Measurements from ENCODE around the gene PDE5A.

- TF ChIP-seq, protein P1, sequence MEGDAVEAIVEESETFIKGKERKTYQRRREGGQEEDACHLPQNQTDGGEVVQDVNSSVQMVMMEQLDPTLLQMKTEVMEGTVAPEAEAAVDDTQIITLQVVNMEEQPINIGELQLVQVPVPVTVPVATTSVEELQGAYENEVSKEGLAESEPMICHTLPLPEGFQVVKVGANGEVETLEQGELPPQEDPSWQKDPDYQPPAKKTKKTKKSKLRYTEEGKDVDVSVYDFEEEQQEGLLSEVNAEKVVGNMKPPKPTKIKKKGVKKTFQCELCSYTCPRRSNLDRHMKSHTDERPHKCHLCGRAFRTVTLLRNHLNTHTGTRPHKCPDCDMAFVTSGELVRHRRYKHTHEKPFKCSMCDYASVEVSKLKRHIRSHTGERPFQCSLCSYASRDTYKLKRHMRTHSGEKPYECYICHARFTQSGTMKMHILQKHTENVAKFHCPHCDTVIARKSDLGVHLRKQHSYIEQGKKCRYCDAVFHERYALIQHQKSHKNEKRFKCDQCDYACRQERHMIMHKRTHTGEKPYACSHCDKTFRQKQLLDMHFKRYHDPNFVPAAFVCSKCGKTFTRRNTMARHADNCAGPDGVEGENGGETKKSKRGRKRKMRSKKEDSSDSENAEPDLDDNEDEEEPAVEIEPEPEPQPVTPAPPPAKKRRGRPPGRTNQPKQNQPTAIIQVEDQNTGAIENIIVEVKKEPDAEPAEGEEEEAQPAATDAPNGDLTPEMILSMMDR (conservative IDR thresholded peaks at IDR 0.05; ENCODE audit: low read depth, low read length), result no peak
- TF ChIP-seq EZH2phosphoT487 (IDR thresholded peaks at IDR 0.05; ENCODE audit: borderline replicate concordance, low read length), result no peak
These were observed 103.4 kb downstream of the PDE5A start for GRCh38 chr4:119525005-119525749.
